Astrocyte (in vitro differentiated cells and primary cell): ENCODE results near the gene STK32B.

ENCODE experiments used
- EZH2 ChIP-seq: IDR thresholded peaks from 2 replicates; pipeline ENCODE4 v1.6.1; 2012; ENCODE audit warnings: mild to moderate bottlenecking, low read length, inconsistent platforms; ENCODE audit not compliant: insufficient read depth
- TF ChIP-seq, protein P1 (sequence below): IDR thresholded peaks from 2 replicates; pipeline ENCODE4 v1.5.1; 2011; ENCODE audit warnings: low read depth, mild to moderate bottlenecking, inconsistent platforms, low read length, moderate library complexity; ENCODE audit not compliant: insufficient read depth

DNA sequence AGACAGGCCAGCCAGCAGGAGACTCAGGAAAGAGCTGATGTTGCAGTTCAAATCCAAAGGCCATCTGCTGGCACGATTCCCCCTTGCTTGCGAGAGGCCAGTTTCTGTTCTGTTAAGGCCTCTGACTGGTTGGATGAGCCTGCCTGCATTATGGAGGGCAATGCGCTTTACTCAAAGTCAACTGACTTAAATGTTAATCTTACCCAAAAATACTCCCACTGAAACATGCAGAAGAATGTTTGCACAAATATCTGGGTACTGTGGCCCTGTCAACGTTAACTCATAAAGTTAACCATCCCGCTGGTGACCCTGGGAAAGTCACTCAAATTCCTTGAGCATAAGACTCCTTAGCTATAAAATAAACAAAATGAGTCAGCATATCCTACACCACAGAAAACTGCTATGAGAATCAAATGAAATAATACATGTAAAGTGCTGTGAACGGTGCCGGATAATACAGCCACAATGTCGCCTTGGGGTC lies 330.7 kb downstream of the STK32B start:
- TF ChIP-seq, protein P1, sequence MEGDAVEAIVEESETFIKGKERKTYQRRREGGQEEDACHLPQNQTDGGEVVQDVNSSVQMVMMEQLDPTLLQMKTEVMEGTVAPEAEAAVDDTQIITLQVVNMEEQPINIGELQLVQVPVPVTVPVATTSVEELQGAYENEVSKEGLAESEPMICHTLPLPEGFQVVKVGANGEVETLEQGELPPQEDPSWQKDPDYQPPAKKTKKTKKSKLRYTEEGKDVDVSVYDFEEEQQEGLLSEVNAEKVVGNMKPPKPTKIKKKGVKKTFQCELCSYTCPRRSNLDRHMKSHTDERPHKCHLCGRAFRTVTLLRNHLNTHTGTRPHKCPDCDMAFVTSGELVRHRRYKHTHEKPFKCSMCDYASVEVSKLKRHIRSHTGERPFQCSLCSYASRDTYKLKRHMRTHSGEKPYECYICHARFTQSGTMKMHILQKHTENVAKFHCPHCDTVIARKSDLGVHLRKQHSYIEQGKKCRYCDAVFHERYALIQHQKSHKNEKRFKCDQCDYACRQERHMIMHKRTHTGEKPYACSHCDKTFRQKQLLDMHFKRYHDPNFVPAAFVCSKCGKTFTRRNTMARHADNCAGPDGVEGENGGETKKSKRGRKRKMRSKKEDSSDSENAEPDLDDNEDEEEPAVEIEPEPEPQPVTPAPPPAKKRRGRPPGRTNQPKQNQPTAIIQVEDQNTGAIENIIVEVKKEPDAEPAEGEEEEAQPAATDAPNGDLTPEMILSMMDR, result no peak
- TF ChIP-seq EZH2, result no peak
